Fibroblast of pulmonary artery (primary cell): Measurements from ENCODE around the gene NUDT7.

ENCODE experiments used
- DNase-seq: peaks from one replicate; pipeline ENCODE4 v3.0.0-alpha.2; 2010; ENCODE audit warnings: low read depth
- H3K4me3 ChIP-seq: replicated peaks from 2 replicates; pipeline ENCODE4 v1.5.1; 2011; ENCODE audit warnings: low read depth, mild to moderate bottlenecking, control low read depth, low read length, moderate library complexity
- TF ChIP-seq, protein P1 (sequence below): IDR thresholded peaks from 2 replicates; pipeline ENCODE4 v1.5.1; 2011; ENCODE audit warnings: mild to moderate bottlenecking, control low read depth, low read length, inconsistent platforms; ENCODE audit errors: missing control alignments

Gene NUDT7

DNA sequence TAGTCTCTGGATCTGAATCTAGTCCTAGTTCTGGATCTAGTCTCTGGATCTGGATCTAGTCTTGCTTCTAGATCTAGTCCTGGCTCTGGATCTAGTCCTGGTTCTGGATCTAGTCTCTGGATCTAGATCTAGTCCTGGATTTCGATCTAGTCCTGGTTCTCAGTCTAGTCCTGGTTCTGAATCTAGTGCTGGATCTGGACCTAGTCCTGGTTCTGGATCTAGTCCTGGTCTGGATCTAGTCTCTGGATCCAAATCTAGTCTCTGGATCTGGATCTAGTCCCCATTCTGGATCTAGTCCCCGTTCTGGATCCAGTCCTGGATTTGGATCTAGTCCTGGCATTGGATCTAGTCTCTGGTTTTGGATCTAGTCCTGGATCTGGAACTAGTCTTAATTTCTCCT is 36.2 kb downstream of the NUDT7 start:
- no peak overlapping the region for H3K4me3 ChIP-seq
- no peak for DNase-seq
- TF ChIP-seq, protein P1, sequence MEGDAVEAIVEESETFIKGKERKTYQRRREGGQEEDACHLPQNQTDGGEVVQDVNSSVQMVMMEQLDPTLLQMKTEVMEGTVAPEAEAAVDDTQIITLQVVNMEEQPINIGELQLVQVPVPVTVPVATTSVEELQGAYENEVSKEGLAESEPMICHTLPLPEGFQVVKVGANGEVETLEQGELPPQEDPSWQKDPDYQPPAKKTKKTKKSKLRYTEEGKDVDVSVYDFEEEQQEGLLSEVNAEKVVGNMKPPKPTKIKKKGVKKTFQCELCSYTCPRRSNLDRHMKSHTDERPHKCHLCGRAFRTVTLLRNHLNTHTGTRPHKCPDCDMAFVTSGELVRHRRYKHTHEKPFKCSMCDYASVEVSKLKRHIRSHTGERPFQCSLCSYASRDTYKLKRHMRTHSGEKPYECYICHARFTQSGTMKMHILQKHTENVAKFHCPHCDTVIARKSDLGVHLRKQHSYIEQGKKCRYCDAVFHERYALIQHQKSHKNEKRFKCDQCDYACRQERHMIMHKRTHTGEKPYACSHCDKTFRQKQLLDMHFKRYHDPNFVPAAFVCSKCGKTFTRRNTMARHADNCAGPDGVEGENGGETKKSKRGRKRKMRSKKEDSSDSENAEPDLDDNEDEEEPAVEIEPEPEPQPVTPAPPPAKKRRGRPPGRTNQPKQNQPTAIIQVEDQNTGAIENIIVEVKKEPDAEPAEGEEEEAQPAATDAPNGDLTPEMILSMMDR = no peak

DNA sequence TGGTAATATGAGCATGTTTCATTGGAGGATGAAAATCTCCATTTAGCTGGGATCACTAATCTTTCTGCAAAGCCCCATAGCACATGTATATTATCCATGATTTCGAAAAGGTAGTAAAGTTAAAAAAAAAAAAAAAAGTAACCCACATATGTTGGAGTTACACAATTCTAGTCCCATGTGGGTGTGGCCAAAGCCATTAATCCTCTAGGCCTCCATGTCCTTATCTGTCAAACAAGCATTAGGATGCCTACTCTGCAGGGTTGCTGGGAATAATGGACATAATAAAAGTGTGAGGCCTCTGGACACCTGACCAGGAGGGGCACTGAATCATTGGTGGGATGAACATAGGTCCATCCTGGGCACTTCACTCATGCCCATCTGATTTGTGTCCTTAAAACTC is 36.9 kb downstream of the NUDT7 start:
- no peak for DNase-seq
- no peak overlapping the region for H3K4me3 ChIP-seq
- TF ChIP-seq, protein P1 = no peak

DNA sequence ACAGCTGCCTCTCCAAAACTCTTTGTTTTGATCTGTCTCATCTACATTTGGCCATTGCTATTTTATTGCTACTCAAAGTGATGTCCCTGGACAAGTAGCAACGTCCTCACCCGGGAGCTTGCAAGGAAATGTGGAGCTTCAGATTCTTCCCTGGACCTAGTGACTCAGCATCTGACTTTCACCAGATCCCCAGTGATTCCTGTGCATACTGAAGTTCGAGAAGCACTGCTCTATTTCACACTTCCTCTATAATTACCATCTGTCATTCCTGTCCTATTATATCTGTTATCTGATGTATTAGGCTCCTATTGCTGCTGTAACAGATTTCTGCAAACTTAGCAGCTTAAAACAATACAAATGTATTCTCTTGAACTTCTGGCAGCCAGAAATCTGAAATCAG is 37.5 kb downstream of the NUDT7 start:
- TF ChIP-seq, protein P1 = no peak
- no peak overlapping the region for H3K4me3 ChIP-seq
- DNase-seq = peak; percentile 7

DNA sequence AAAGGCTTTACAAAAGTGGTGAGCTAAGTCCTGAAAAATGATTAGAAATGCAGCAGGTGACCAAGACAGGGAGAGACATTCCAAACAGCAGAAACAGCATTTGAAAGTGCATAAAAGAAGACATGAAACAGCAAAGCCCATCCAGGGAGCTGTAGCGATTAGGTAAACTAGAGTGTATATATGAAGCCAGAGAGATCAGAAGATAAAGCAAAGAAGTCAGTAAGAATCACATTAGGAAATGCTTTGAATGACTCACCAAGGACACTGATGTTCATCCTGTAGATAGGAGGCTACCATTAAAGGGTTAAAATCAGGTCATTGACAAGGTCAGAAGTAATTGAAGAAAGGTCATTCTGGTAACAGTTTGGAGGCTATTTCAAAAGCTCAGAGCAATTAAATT is 38.5 kb downstream of the NUDT7 start:
- no peak for DNase-seq

DNA sequence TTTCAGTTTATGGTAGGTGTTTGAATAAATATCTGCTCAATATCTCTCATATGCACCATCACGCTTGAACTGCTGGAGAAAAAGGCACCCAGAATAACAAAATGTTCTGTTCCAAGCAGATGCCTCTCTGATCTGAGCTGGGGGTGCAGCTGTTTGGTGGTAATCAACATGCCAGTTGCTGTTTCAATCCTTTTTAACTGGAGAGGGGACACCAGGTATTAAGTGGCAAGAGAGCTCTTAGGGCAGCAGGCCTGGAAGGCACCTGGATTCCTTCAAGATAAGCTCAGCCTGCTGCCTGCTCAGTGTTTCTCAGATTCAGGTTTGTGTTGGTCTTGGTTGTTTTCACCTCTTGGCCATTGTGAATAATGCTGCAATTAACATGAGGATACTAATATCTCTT is 38.9 kb downstream of the NUDT7 start:
- no peak overlapping the region for H3K4me3 ChIP-seq
- DNase-seq = no peak
- TF ChIP-seq, protein P1 = no peak

More for the DNA sequence above, 38.5 kb downstream of the NUDT7 start:
- TF ChIP-seq, protein P1 = no peak
- H3K4me3 ChIP-seq = no peak overlapping the region

DNA sequence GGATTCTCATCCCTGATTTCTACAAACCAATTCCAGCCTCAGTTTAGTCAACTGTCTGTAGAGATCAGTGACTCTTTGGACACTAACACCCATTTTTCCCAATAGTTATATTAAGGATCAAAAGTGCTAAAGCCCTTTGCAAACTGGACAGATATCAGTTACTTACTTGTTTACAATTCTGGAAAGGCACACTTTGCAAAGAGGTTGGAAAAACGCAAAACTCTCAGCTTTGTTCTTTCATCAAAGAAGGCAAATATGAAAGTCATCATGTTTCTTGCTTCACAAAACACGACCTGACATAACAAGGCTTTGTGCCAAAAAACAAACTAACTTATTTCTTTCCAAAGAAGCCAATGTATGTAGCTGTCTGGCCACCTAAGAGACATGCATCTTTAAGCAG is 39.9 kb downstream of the NUDT7 start:
- H3K4me3 ChIP-seq = no peak overlapping the region
- TF ChIP-seq, protein P1 = no peak
- DNase-seq = no peak

DNA sequence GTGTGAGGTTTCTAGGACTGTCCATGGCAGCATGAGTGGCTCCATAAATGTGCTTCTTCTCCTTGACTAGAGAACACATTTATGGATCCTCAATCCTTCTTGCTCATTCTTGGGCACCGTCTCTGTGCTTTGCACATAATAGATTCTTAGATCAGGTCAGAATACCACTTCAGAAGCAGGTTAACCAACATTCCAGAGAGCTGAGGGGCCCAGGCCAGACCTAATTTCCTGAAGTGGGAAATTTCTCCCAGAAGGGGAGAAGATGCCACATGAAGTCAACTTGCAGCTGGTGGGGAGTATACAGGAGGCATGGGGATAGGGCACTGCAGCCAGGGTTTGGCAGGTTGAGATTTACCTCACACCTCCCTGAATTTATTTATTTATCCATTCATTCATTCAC is 41.7 kb downstream of the NUDT7 start:
- no peak overlapping the region for H3K4me3 ChIP-seq
- TF ChIP-seq, protein P1 = no peak
- DNase-seq = no peak
